Measurements from ENCODE around the gene NAB2. TPM values are rescaled to one million over a fixed set of nuclear protein-coding genes. Genes with fewer than 3 reads are reported as not detected.

NAB2 gene
- total and polyA plus RNA-seq, 10 of the 15 experiments (the other 5 are each of a cell fraction or from before 2014, with no cell fraction given), result 0.35 to 35.2 (median 15.3) TPM

DNA sequence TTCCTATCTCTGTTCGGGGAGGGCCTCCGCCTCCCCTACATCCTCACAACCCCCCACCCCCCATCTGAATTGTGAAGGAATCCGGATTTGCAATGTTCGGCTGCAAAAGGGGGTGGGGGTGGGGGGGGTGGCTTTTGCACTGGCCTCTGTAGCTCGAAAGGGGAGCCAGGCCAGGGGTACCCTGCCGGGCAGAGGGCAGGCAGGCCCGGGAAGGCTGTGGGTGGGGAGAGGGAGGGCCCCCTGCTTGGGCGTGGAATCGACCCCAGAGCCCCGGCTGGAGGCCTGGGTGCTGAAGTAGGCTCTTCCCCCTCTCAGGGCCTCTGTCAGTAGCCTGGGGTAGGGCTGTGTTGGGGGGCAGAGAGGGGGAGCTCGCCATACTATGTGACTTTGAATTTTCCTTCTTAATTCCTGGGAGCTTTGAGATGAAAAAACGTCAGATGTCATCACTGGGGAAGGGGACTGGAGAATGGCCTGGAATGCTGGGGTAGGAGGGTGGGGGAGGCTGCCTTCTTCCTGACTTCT is 40.5 kb downstream of the NAB2 start:
- H3K9ac ChIP-seq (ENCODE audit: control insufficient read depth, insufficient read depth, low read length), result no peak overlapping the region
- POLR2A ChIA-PET, result interaction anchor here (1.2 kb wide), 1 partner anchor 16 kb away, joined by 3 read pairs; no protein-coding TSS in a partner anchor

More for the DNA sequence above, 40.5 kb downstream of the NAB2 start:
- FAIRE-seq (no peak), ATAC-seq (no peak), DNase-seq (ENCODE audit: low read depth, low spot score) (no peak)
- SMC1A ChIA-PET (ENCODE audit: uncharacterized antibody, unreplicated experiment), result no interaction called here
- Histone ChIP-seq H3K36me3 (ENCODE audit: control insufficient read depth in 2 of 2, insufficient read depth in 2 of 2, low read length in 1 of 2) (no peaks in the 10 kb centered on the region), H3K9me3 (replicated peaks; ENCODE audit: control insufficient read depth, insufficient read depth, low read length) (no peaks in the 10 kb centered on the region), H2AFZ (ENCODE audit: control insufficient read depth, low read depth, low read length) (no peak overlapping the region), H4K20me1 (ENCODE audit: control insufficient read depth, insufficient read depth) (no peaks in the 10 kb centered on the region), H3K4me2 (ENCODE audit: control insufficient read depth, insufficient read depth) (no peak overlapping the region), H3K79me2 (ENCODE audit: control insufficient read depth, insufficient read depth, low read length) (no peaks in the 10 kb centered on the region), H3K4me3 (no peak overlapping the region), H3K4me1 (ENCODE audit: control insufficient read depth, insufficient read depth, low read length) (peaks cover 9% of the 10 kb centered on the region; the same call in 1 of the 2 replicates), H3K27ac (ENCODE audit: control insufficient read depth, insufficient read depth) (no peak overlapping the region), H3K27me3 (replicated peaks in 1 of 2; ENCODE audit: control insufficient read depth in 2 of 2, insufficient read depth in 2 of 2, low read length in 1 of 2) (peaks cover 2 to 5% of the 10 kb centered on the region in 2 experiments)
- TF ChIP-seq PAX5 (IDR thresholded peaks at IDR 0.05; ENCODE audit: borderline replicate concordance, low read depth, low read length) (no peak), ETV6 (conservative IDR thresholded peaks at IDR 0.05 in 1 of 2, IDR thresholded peaks at IDR 0.05 in 1 of 2; ENCODE audit: borderline replicate concordance in 1 of 2, low read depth in 1 of 2) (no peak), IKZF1 (conservative IDR thresholded peaks at IDR 0.05) (no peak), ESRRA (IDR thresholded peaks at IDR 0.05; ENCODE audit: low read length) (no peak)
- TF ChIP-seq, protein P1, sequence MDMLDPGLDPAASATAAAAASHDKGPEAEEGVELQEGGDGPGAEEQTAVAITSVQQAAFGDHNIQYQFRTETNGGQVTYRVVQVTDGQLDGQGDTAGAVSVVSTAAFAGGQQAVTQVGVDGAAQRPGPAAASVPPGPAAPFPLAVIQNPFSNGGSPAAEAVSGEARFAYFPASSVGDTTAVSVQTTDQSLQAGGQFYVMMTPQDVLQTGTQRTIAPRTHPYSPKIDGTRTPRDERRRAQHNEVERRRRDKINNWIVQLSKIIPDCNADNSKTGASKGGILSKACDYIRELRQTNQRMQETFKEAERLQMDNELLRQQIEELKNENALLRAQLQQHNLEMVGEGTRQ (IDR thresholded peaks at IDR 0.05; ENCODE audit: borderline replicate concordance, low read depth, low read length), result no peak
- TF ChIP-seq, protein P2, sequence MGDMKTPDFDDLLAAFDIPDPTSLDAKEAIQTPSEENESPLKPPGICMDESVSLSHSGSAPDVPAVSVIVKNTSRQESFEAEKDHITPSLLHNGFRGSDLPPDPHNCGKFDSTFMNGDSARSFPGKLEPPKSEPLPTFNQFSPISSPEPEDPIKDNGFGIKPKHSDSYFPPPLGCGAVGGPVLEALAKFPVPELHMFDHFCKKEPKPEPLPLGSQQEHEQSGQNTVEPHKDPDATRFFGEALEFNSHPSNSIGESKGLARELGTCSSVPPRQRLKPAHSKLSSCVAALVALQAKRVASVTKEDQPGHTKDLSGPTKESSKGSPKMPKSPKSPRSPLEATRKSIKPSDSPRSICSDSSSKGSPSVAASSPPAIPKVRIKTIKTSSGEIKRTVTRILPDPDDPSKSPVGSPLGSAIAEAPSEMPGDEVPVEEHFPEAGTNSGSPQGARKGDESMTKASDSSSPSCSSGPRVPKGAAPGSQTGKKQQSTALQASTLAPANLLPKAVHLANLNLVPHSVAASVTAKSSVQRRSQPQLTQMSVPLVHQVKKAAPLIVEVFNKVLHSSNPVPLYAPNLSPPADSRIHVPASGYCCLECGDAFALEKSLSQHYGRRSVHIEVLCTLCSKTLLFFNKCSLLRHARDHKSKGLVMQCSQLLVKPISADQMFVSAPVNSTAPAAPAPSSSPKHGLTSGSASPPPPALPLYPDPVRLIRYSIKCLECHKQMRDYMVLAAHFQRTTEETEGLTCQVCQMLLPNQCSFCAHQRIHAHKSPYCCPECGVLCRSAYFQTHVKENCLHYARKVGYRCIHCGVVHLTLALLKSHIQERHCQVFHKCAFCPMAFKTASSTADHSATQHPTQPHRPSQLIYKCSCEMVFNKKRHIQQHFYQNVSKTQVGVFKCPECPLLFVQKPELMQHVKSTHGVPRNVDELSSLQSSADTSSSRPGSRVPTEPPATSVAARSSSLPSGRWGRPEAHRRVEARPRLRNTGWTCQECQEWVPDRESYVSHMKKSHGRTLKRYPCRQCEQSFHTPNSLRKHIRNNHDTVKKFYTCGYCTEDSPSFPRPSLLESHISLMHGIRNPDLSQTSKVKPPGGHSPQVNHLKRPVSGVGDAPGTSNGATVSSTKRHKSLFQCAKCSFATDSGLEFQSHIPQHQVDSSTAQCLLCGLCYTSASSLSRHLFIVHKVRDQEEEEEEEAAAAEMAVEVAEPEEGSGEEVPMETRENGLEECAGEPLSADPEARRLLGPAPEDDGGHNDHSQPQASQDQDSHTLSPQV (IDR thresholded peaks at IDR 0.05), result no peak
- intact Hi-C loops (cut with micrococcal nuclease; ENCODE audit: unreplicated experiment) (no loop called here), in situ Hi-C loops (cut with MboI) (no loop called here)
- 7% methylated on average over 11 of the region's 12 CpGs for WGBS (ENCODE audit: insufficient coverage, insufficient replicate concordance, low lambda C conversion rate, missing lambda C conversion rate)
- RAD21 ChIA-PET (ENCODE audit: unreplicated experiment), result no interaction called here
- no TSS peak for BruUV-seq (replicated peaks)
- CTCF ChIA-PET, result no interaction called here
